ENCODE results near the gene NDUFAF5. TPM values are rescaled to one million over a fixed set of nuclear protein-coding genes. Genes with fewer than 3 reads are reported as not detected.

Gene NDUFAF5
- polyA plus RNA-seq, 3 donors = 28.0 to 31.5 (median 29.0) TPM

GRCh38 chr20:13865791-13866351 is 81.0 kb downstream of the NDUFAF5 start:
- no peak for DNase-seq (ENCODE audit: low read depth in 3 of 3, low spot score in 2 of 3)

DNA sequence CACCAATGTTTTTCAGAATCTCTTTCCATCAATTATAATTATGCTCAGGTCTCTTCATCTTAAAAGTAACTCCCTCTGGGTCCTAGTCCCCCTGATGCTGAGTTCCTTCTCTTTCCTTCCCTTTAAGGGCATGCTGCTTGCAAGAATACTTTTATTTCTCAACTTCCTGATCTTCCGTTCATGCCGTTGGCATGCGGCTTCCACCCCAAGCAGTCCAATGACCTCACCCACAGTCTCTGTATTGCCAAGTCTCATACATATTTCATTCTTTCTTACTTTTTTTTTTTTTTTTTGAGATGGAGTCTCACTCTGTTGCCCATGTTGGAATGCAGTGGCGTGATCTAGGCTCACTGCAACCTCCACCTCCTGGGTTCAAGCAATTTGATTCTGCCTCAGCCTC is 83.5 kb downstream of the NDUFAF5 start:
- DNase-seq (ENCODE audit: low read depth in 3 of 3, low spot score in 2 of 3) = no peak

DNA sequence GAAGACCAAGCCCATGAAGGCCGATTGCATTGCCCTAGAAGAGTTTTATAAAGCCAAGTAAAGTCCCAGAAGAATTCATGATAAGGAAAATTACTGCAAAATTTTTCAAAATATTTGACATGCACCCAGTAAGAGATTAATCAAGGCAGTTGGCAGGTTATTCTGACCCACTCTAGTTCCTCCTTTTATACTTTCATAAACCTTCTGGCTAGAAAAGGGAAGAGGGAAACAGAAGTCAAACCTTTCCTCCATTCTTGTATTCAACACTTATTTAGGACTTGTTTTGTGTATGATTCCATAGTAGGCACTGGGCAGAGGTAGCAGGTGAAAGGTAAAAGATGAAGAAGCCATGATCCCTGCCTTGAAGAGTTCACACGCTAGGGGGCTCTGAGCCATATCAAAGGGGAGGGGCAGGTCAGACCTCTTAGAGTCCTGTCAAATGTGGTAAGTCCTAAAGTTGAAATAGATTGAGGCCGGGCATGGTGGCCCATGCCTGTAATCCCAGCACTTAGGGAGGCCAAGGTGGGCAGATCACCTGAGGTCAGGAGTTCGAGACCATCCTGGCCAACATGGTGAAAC is 85.4 kb downstream of the NDUFAF5 start:
- DNase-seq (ENCODE audit: low read depth in 3 of 3, low spot score in 2 of 3) = no peak

Other genes with a start within 250 kb of the NDUFAF5 start
- gene TASP1, start 146.1 kb upstream of the NDUFAF5 start, polyA plus RNA-seq (ENCODE audit: insufficient read length in 3 of 3) = 10 to 100 TPM; 13.0 to 17.0 (median 13.8) TPM
- gene ESF1, start 109 bp upstream of the NDUFAF5 start, polyA plus RNA-seq (ENCODE audit: insufficient read length in 3 of 3) = 10 to 100 TPM; 30.2 to 34.6 (median 32.3) TPM
- gene SEL1L2, start 205.6 kb downstream of the NDUFAF5 start, polyA plus RNA-seq (ENCODE audit: insufficient read length in 3 of 3) = under 1 TPM in 2 of 3 donors, not detected in 1; 0.07 to 0.39 TPM
- gene MACROD2, start 210.5 kb downstream of the NDUFAF5 start, polyA plus RNA-seq (ENCODE audit: insufficient read length in 3 of 3) = 10 to 100 TPM; 14.4 to 15.6 (median 14.5) TPM